GM19452 (cell line): ENCODE results near the gene CADM1.

Source experiments
- ATAC-seq: cut with Tn5 transposase; IDR thresholded peaks from one replicate; pipeline ENCODE4 v1.9.1; 2021; ENCODE audit not compliant: unreplicated experiment

CADM1 gene

GRCh38 chr11:115255006-115255762 is 249.0 kb downstream of the CADM1 start:
- no peak for ATAC-seq

GRCh38 chr11:115251126-115251525 is 253.1 kb downstream of the CADM1 start:
- no peak for ATAC-seq

DNA sequence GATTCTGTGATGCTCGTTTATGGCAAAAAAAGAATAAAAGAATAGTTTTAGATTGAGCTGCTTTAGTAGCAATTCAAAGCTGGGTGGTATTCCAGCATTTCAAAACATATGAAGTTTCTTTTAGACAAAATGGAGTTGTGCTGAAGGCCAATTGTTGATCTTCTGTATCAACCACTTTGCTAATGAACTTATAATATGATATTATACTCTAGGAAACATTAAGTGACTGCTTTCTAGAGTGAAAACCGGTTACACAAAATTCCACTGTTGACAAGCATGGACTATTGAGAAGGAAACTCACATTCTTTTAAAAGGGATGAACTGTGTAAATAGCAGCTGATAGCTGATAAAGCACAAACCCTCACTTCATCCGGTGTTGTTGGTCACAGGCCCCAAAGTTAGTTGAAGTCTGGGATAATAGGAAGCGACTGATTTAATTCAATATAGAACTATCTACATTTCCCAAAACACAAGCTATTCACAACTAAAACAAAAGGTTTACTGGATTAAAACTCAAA is 255.1 kb downstream of the CADM1 start:
- no peak for ATAC-seq

GRCh38 chr11:115247953-115248352 is 256.3 kb downstream of the CADM1 start:
- ATAC-seq = no peak

GRCh38 chr11:115247361-115247760 is 256.9 kb downstream of the CADM1 start:
- no peak for ATAC-seq

GRCh38 chr11:115244758-115245157 is 259.5 kb downstream of the CADM1 start:
- no peak for ATAC-seq

- no peak for ATAC-seq
These were observed 259.9 kb downstream of the CADM1 start for GRCh38 chr11:115244296-115244695.

DNA sequence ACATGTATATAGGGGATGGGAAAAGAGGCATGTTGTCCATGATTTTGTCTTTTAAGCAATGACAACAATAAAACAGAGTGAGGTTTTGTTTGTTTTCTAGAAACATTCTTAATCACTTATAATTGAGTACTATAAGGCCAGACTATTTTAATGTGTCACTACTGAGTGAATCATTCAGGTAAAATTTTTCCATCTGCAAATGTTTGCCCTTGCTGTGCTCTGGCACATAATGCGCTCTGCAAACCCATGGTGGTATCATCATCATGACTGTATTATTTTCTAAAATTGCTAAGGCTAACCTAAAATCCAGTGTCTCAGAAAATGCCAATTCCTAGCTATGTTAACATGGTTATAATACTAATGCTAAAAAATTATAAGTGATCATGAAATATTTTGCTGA is 261.2 kb downstream of the CADM1 start:
- no peak for ATAC-seq

DNA sequence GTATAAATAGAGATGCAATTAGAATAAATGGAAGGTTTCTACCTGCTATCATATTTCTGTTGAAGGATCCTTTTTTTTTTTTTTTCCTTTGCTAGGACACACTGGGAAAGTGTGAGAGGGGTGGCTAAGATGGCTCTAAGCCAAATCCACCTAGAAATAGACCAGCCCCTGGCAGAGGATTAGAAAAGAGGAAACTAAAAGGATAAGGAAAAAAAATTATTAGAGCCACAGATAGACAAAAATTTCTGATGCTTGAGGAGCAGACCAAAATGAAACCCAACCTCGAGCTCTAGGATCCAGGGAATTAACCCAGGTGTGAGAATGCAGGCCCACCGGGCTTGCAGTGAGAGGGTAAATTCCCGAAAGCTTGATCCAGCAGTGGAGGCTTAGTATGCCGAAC is 262.3 kb downstream of the CADM1 start:
- ATAC-seq = no peak

- ATAC-seq = no peak
These were observed 265.4 kb downstream of the CADM1 start for GRCh38 chr11:115238791-115239190.

- ATAC-seq = no peak
These were observed 266.1 kb downstream of the CADM1 start for GRCh38 chr11:115238086-115238485.

GRCh38 chr11:115237578-115237977 is 266.6 kb downstream of the CADM1 start:
- ATAC-seq = no peak

GRCh38 chr11:115234794-115235193 is 269.4 kb downstream of the CADM1 start:
- no peak for ATAC-seq

- no peak for ATAC-seq
These were observed 277.7 kb downstream of the CADM1 start for GRCh38 chr11:115226556-115226955.

DNA sequence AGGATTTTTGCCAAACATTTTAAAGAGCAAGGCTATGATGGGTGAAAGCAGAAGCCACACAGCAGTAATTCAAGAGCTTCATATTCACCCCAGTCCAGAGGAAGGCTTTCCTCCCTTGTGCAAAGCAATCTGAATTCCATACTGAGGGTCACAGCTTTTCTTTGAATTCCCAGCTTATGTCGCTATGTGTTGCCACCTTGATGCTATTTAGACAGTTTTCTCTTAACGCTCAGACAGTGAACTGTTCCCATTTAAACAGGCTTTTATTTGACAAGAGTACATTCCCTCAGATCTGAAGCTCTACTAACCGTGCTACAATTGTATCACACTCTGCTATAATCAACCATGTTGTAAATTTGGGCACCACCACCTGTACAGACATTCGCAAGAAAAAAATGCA is 279.7 kb downstream of the CADM1 start:
- no peak for ATAC-seq

- ATAC-seq = peak; percentile 33
These were observed 281.2 kb downstream of the CADM1 start for GRCh38 chr11:115222863-115223530.

GRCh38 chr11:115222218-115222862 is 281.9 kb downstream of the CADM1 start:
- peak; percentile 97 for ATAC-seq

- ATAC-seq = peak; percentile 29
These were observed 282.6 kb downstream of the CADM1 start for GRCh38 chr11:115221461-115222069.

DNA sequence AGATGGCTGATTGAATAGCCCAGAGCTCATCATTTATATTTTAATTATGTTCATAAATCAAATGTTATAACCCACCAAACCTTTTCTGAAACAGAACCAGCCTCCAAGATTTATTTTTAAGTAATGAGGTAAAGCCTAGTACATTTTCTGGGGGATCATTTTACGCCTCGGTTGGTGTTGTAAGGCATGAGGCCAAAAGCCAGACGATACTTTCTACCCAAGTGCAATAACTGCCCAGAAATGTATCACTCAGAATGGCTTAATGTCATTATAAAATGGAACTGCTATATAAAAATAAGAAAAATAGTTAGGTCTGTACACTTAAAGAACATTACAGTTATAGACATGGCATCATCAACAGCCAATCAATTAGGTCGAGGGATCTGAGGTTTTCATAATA is 283.3 kb downstream of the CADM1 start:
- no peak for ATAC-seq

DNA sequence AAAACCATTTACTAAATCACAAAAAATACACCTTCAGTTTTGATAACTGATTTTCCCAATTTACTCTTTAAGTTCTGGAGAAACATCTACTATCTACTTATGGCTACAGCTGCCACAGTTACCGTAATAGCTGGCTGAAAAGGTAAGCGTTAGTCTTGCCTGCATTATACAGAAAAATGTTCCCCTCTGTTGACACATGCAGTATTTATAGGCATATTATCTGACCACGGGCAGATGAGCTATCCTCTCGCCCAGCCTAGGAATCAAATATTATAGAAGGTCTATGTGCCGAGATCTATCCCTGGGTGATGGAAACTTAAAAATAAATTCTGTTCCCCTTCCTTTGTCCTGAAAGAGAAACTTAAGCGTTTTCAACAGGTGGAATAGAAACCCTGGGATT is 283.8 kb downstream of the CADM1 start:
- no peak for ATAC-seq

DNA sequence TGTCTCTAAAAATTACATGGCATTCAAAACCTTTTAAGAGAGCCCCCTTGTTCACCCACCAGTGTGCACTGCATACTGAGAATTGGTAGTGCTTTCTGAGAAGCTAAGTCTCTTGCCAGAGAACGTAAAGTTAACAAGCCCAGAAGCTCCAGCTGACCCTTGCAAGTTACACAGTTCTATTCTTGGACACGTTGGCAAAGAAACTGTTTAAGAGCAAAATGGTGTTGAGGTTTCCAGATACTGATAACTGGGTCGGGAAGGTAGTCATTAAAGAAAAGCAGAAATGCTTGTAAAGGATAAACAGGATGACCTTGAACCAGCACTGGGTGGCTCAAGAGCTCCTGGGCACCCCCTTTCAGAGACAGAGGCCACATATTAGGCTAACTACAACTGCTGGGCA is 284.8 kb downstream of the CADM1 start:
- ATAC-seq = no peak
